Measurements from ENCODE around the gene TWSG1.

GRCh38 chr18:9348766-9349165 lies 14.2 kb downstream of the TWSG1 start:
- TF ChIP-seq CTCF (conservative IDR thresholded peaks at IDR 0.05; ENCODE audit: low read length) = no peak
- TF ChIP-seq EZH2phosphoT487 (IDR thresholded peaks at IDR 0.05; ENCODE audit: borderline replicate concordance) = no peak
